CD4-positive, alpha-beta T cell treated with Interleukin-15 for 1 hour (primary cell): Measurements from ENCODE around the gene BRIX1.
"Not testable (repeated sequence)": the region's sequence is repeated elsewhere in the genome, so short reads cannot be mapped to it uniquely, and the experiment has no call there.

Source experiments
- DNase-seq: peaks from one replicate; pipeline ENCODE4 v3.0.0-alpha.2; 2020

Gene BRIX1

GRCh38 chr5:34970552-34970951 is 55.0 kb downstream of the BRIX1 start:
- DNase-seq: no peak

GRCh38 chr5:34971655-34972054 is 56.1 kb downstream of the BRIX1 start:
- DNase-seq: not testable (repeated sequence)
